HEK293 (cell line): ENCODE measurements around the gene BLVRB.

ENCODE experiments used
- BCL11B ChIP-seq: fragments of 450-650 bp; formaldehyde crosslinking; IDR thresholded peaks from 2 replicates; pipeline ENCODE4 v1.5.1; 2016; ENCODE audit warnings: low read depth, missing biosample characterization, missing genetic modification characterization
- GLIS2 ChIP-seq: fragments of 450-650 bp; formaldehyde crosslinking; IDR thresholded peaks from 2 replicates; pipeline ENCODE4 v1.5.1; 2016; ENCODE audit warnings: missing biosample characterization, missing genetic modification characterization
- HOXC10 ChIP-seq: sonication (generic); formaldehyde crosslinking; IDR thresholded peaks from 2 replicates; pipeline ENCODE4 v1.8.1; 2023; ENCODE audit warnings: mild to moderate bottlenecking, missing genetic modification reagents
- KLF1 ChIP-seq: fragments of 450-650 bp; formaldehyde crosslinking; IDR thresholded peaks from 2 replicates; pipeline ENCODE4 v1.5.1; 2016; ENCODE audit warnings: missing biosample characterization, missing genetic modification characterization
- KLF10 ChIP-seq: fragments of 450-650 bp; IDR thresholded peaks from 2 replicates; pipeline ENCODE4 v1.5.1; 2018; ENCODE audit warnings: missing biosample characterization, mild to moderate bottlenecking, missing genetic modification characterization
- KLF7 ChIP-seq: fragments of 450-650 bp; formaldehyde crosslinking; IDR thresholded peaks from 2 replicates; pipeline ENCODE4 v1.5.1; 2016; ENCODE audit warnings: missing biosample characterization, missing genetic modification characterization, borderline replicate concordance
- MEIS1 ChIP-seq: sonication (generic); formaldehyde crosslinking; IDR thresholded peaks from 2 replicates; pipeline ENCODE4 v1.8.1; 2022; ENCODE audit warnings: missing genetic modification reagents, mild to moderate bottlenecking, borderline replicate concordance
- PRDM4 ChIP-seq: fragments of 450-650 bp; formaldehyde crosslinking; IDR thresholded peaks from 2 replicates; pipeline ENCODE4 v1.5.1; 2017; ENCODE audit warnings: missing biosample characterization, missing genetic modification characterization
- REST ChIP-seq: fragments of 450-650 bp; formaldehyde crosslinking; IDR thresholded peaks from 2 replicates; pipeline ENCODE4 v1.5.1; 2016; ENCODE audit warnings: missing biosample characterization, missing genetic modification characterization
- WT1 ChIP-seq: fragments of 450-650 bp; formaldehyde crosslinking; IDR thresholded peaks from 2 replicates; pipeline ENCODE4 v1.5.1; 2016; ENCODE audit warnings: missing biosample characterization, missing genetic modification characterization
- YY1 ChIP-seq: fragments of 450-650 bp; formaldehyde crosslinking; IDR thresholded peaks from 2 replicates; pipeline ENCODE4 v1.5.1; 2018; ENCODE audit warnings: missing biosample characterization, missing genetic modification characterization
- ZBTB48 ChIP-seq: fragments of 450-650 bp; formaldehyde crosslinking; IDR thresholded peaks from 2 replicates; pipeline ENCODE4 v1.5.1; 2016; ENCODE audit warnings: missing biosample characterization, missing genetic modification characterization
- ZNF157 ChIP-seq: fragments of 450-650 bp; formaldehyde crosslinking; IDR thresholded peaks from 2 replicates; pipeline ENCODE4 v1.5.1; 2016; ENCODE audit warnings: missing biosample characterization, missing genetic modification characterization
- ZNF2 ChIP-seq: fragments of 450-650 bp; formaldehyde crosslinking; IDR thresholded peaks from 2 replicates; pipeline ENCODE4 v1.5.1; 2016; ENCODE audit warnings: missing biosample characterization, missing genetic modification characterization
- ZNF223 ChIP-seq: fragments of 450-650 bp; formaldehyde crosslinking; IDR thresholded peaks from 2 replicates; pipeline ENCODE4 v1.5.1; 2016; ENCODE audit warnings: missing biosample characterization, missing genetic modification characterization
- ZNF26 ChIP-seq: fragments of 450-650 bp; formaldehyde crosslinking; IDR thresholded peaks from 2 replicates; pipeline ENCODE4 v1.5.1; 2016; ENCODE audit warnings: missing biosample characterization, missing genetic modification characterization
- ZNF280D ChIP-seq: fragments of 450-650 bp; formaldehyde crosslinking; IDR thresholded peaks from 2 replicates; pipeline ENCODE4 v1.5.1; 2016; ENCODE audit warnings: missing biosample characterization, missing genetic modification characterization
- ZNF341 ChIP-seq: fragments of 450-650 bp; formaldehyde crosslinking; IDR thresholded peaks from 2 replicates; pipeline ENCODE4; 2016; ENCODE audit warnings: low read depth, missing biosample characterization, missing genetic modification characterization
- ZNF433 ChIP-seq: fragments of 450-650 bp; formaldehyde crosslinking; IDR thresholded peaks from 2 replicates; pipeline ENCODE4 v1.5.1; 2016; ENCODE audit warnings: missing biosample characterization, missing genetic modification characterization, low read depth
- ZNF449 ChIP-seq: fragments of 450-650 bp; formaldehyde crosslinking; IDR thresholded peaks from 2 replicates; pipeline ENCODE4 v1.5.1; 2017; ENCODE audit warnings: missing biosample characterization, mild to moderate bottlenecking, missing genetic modification characterization, moderate library complexity
- ZNF521 ChIP-seq: fragments of 450-650 bp; formaldehyde crosslinking; IDR thresholded peaks from 2 replicates; pipeline ENCODE4 v1.5.1; 2017; ENCODE audit warnings: missing biosample characterization, mild to moderate bottlenecking, missing genetic modification characterization
- ZNF558 ChIP-seq: fragments of 450-650 bp; formaldehyde crosslinking; IDR thresholded peaks from 2 replicates; pipeline ENCODE4 v1.5.1; 2016; ENCODE audit warnings: missing biosample characterization, missing genetic modification characterization
- ZNF585B ChIP-seq: fragments of 450-650 bp; formaldehyde crosslinking; IDR thresholded peaks from 2 replicates; pipeline ENCODE4 v1.5.1; 2016; ENCODE audit warnings: missing biosample characterization, missing genetic modification characterization
- ZNF600 ChIP-seq: fragments of 450-650 bp; formaldehyde crosslinking; IDR thresholded peaks from 2 replicates; pipeline ENCODE4 v1.5.1; 2016; ENCODE audit warnings: missing biosample characterization, missing genetic modification characterization
- ZNF747 ChIP-seq: fragments of 450-650 bp; formaldehyde crosslinking; IDR thresholded peaks from 2 replicates; pipeline ENCODE4 v1.5.1; 2016; ENCODE audit warnings: missing biosample characterization, missing genetic modification characterization
- ZNF776 ChIP-seq: fragments of 450-650 bp; formaldehyde crosslinking; IDR thresholded peaks from 2 replicates; pipeline ENCODE4 v1.5.0; 2017; ENCODE audit warnings: missing biosample characterization, missing genetic modification characterization, borderline replicate concordance
- ZNF777 ChIP-seq: fragments of 450-650 bp; formaldehyde crosslinking; IDR thresholded peaks from 2 replicates; pipeline ENCODE4 v1.5.1; 2017; ENCODE audit warnings: missing biosample characterization, missing genetic modification characterization, borderline replicate concordance
- ZSCAN30 ChIP-seq: fragments of 450-650 bp; IDR thresholded peaks from 2 replicates; pipeline ENCODE4 v1.5.1; 2018; ENCODE audit warnings: missing biosample characterization, mild to moderate bottlenecking, missing genetic modification characterization, moderate library complexity

Gene BLVRB

DNA sequence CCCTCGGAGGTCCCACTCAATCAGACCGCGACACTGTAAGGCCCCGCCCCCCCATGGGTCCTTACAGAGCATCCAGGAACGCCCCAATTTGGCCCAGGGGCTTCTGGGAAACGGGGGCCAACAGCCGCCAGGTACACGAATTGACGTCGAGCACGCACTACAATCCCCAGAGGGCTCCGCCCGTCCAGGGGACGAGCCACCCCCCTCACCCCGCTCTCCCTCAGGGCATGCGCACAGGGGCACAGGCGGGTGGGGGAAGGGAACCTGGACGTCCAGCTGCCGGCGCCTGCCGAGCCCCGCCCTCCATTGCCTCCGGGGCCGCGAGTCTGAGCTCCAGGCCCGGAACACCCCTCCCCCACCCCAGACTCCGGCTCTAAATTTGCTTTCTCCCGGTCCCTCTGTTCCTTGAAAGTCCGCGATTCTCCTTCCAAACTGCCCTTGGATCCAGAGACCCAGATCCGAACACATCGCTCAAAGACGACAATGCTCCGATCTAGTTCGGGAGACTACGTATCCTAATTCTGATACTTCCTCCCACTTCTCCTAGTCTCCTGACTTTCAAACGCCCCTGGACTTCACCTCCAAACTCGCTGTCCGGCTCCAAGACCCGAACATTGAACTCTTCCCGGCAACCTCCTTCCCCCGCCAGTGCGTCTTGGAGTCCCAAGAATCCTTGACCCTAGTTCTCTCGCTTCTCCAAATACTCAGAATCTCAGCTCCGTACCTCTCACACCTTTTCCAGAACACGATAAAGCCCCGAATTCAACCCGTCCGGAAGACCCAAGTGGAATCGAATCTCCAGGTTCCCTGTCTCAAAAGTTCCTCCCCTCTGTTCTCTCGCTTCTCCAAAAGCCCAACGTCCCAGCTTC lies 22.2 kb downstream of the BLVRB start (continued):
- TF ChIP-seq REST (tag by site-specific recombination) (peak; percentile 60), ZNF600 (peak; percentile 99), ZNF449 (peak; percentile 30; the same call in 1 of the 2 replicates), BCL11B (tag by site-specific recombination) (peak; percentile 96), ZNF433 (tag by site-specific recombination) (no peak), WT1 (tag by site-specific recombination) (peak; percentile 17), HOXC10 (no peak), ZNF776 (no peak), ZBTB48 (tag by site-specific recombination) (peak; percentile 19), ZNF585B (tag by site-specific recombination) (no peak), ZNF280D (tag by site-specific recombination) (no peak), GLIS2 (tag by site-specific recombination) (peak; percentile 100), ZNF157 (tag by site-specific recombination) (peak; percentile 61; the same call in 1 of the 2 replicates), KLF7 (tag by site-specific recombination) (peak; percentile 99), YY1 (peak; percentile 53; the same call in 1 of the 2 replicates), ZSCAN30 (tag by site-specific recombination) (peak; percentile 96), ZNF341 (tag by site-specific recombination) (peak; percentile 95), ZNF558 (no peak; the same call in 1 of the 2 replicates), ZNF2 (tag by site-specific recombination) (peak; percentile 62), PRDM4 (tag by site-specific recombination) (peak; percentile 80), ZNF747 (tag by site-specific recombination) (no peak), KLF1 (tag by site-specific recombination) (peak; percentile 98), MEIS1 (CRISPR knock-in tag) (no peak), ZNF777 (tag by site-specific recombination) (peak; percentile 62; the same call in 1 of the 2 replicates), ZNF223 (tag by site-specific recombination) (peak; percentile 77; the same call in 1 of the 2 replicates), ZNF521 (tag by site-specific recombination) (no peak), ZNF26 (tag by site-specific recombination) (no peak), KLF10 (tag by site-specific recombination) (peak; percentile 97)
